ENCODE data around the gene FAM117B.

The FAM117B gene

DNA sequence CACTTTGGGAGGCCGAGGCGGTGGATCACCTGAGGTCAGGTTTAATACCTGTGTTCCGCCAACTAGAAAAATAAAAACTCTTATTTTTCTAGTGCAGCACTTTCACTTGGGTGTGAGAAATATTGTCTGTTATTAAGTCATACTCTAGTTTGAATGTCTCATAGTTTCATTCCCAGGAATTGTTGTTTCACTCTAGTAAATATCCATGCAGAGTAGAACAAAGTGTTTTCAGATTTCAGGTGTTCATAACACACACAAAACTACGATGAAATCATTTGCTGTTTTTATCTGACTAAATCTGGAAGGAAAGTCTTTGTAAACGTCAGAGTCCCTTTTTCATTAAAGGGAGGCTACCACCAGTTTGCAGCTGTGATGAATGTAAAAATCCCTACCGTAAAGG is 4.0 kb downstream of the FAM117B start:
- no peaks in the 10 kb centered on the region for H3K27me3 ChIP-seq (ENCODE audit: insufficient read depth, low read depth)
- no peaks in the 10 kb centered on the region for H3K36me3 ChIP-seq (ENCODE audit: insufficient read depth)
- no peak overlapping the region for H2AFZ ChIP-seq (ENCODE audit: low read depth)
- H3K4me3 ChIP-seq (IDR thresholded peaks at IDR 0.05; ENCODE audit: insufficient read depth, low read depth, low read length), result no peak overlapping the region
- H3K79me2 ChIP-seq (ENCODE audit: insufficient read depth, low read depth), result peaks cover 7% of the 10 kb centered on the region; the same call in 1 of the 2 replicates
- H3K4me1 ChIP-seq (ENCODE audit: low read depth, poor library complexity, severe bottlenecking), result peaks cover 14% of the 10 kb centered on the region
- no peak overlapping the region for H3K27ac ChIP-seq
- no peak overlapping the region for H3K9ac ChIP-seq
- H3K4me2 ChIP-seq, result no peak overlapping the region
- no peaks in the 10 kb centered on the region for H4K20me1 ChIP-seq (ENCODE audit: insufficient read depth)
- TF ChIP-seq, protein P1, sequence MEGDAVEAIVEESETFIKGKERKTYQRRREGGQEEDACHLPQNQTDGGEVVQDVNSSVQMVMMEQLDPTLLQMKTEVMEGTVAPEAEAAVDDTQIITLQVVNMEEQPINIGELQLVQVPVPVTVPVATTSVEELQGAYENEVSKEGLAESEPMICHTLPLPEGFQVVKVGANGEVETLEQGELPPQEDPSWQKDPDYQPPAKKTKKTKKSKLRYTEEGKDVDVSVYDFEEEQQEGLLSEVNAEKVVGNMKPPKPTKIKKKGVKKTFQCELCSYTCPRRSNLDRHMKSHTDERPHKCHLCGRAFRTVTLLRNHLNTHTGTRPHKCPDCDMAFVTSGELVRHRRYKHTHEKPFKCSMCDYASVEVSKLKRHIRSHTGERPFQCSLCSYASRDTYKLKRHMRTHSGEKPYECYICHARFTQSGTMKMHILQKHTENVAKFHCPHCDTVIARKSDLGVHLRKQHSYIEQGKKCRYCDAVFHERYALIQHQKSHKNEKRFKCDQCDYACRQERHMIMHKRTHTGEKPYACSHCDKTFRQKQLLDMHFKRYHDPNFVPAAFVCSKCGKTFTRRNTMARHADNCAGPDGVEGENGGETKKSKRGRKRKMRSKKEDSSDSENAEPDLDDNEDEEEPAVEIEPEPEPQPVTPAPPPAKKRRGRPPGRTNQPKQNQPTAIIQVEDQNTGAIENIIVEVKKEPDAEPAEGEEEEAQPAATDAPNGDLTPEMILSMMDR (conservative IDR thresholded peaks at IDR 0.05; ENCODE audit: low read depth, low read length), result no peak

DNA sequence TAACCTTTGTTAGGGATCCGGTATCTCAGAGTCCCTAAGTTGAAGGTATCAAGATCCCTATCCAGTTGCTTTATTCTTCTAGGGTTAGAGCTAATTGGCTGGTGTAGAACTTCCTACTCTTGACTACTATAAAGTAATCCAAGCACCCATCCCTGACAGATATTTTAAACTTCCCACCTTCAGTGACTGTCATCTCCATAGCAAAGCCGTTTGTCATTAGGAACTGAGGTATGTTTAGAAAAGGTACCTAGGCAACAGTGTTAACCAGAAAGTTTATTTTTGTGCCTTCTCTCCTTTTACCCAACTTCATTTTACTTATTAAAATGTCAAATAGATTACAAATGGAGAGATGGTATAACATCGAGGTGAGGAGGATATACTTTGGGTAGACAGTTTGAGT is 4.5 kb downstream of the FAM117B start:
- no peaks in the 10 kb centered on the region for H3K36me3 ChIP-seq (ENCODE audit: insufficient read depth)
- H3K27ac ChIP-seq, result no peak overlapping the region
- no peak overlapping the region for H3K4me2 ChIP-seq
- no peaks in the 10 kb centered on the region for H3K27me3 ChIP-seq (ENCODE audit: insufficient read depth, low read depth)
- no peaks in the 10 kb centered on the region for H4K20me1 ChIP-seq (ENCODE audit: insufficient read depth)
- no peak overlapping the region for H3K9ac ChIP-seq
- no peak overlapping the region for H3K4me3 ChIP-seq (IDR thresholded peaks at IDR 0.05; ENCODE audit: insufficient read depth, low read depth, low read length)
- TF ChIP-seq, protein P1 (conservative IDR thresholded peaks at IDR 0.05; ENCODE audit: low read depth, low read length), result no peak
- H3K79me2 ChIP-seq (ENCODE audit: insufficient read depth, low read depth), result peaks cover 7% of the 10 kb centered on the region; the same call in 1 of the 2 replicates
- H2AFZ ChIP-seq (ENCODE audit: low read depth), result no peak overlapping the region
- H3K4me1 ChIP-seq (ENCODE audit: low read depth, poor library complexity, severe bottlenecking), result peaks cover 9% of the 10 kb centered on the region

DNA sequence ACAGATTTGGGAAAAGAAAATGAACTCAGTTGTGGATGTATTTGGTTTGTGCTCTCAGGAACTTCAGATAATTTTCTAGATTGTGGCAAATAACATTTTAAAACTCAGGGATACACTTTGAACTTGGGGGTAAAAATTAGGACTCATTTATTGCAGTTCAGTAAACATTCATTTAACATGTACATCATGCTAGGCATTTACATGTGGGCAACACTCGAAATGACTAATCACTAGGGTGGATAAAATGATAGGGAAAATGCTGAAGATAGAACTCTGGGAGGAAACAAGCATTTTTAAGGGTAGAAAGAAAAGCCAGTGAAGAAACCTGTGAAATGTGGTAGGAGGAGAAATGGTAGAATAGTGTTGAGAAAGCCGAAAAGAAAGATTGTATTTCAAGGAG is 7.8 kb downstream of the FAM117B start:
- no peak overlapping the region for H3K4me2 ChIP-seq
- TF ChIP-seq, protein P1 (conservative IDR thresholded peaks at IDR 0.05; ENCODE audit: low read depth, low read length), result no peak

DNA sequence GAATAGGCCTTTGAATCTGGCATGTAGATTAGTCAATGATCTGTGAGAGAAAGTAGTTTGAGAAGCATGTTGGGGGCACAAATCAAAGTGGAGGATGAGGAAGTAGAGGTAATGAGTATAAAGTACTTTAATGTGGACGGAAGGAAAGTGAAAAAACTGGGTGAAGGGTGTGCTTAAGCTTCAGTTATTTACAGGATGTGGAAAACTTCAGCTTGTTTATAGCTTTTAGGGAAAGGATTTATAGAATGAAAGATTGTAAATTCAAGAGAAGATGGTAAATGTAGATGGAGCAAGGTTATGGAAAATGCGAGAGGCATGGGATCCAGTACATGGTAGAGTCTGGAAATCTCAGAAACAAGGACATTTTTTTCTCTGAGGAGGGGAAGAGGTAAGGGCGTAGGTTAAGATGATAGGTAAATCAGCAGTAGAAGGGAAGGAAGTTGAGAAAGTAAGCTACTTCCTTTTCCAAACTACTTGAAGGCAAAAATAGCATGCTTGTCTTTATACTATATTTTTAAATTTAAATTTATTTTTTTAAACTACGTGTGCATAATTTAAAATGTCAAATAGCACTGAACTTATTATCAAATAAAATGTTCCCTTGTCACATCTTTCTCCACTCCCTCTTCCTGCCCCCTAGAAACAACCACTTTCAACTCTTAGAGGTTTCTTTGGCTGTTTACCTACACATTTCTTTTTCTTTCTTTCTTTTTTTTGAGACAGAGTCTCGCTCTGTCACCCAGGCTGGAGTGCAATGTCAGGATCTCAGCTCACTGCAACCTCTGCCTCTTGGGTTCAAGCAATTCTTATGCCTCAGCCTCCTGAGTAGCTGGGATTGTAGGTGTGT is 8.5 kb downstream of the FAM117B start:
- Histone ChIP-seq H3K4me3 (IDR thresholded peaks at IDR 0.05; ENCODE audit: insufficient read depth, low read depth, low read length) (no peak overlapping the region), H3K4me1 (ENCODE audit: low read depth, poor library complexity, severe bottlenecking) (no peaks in the 10 kb centered on the region), H4K20me1 (ENCODE audit: insufficient read depth) (no peaks in the 10 kb centered on the region), H3K27me3 (ENCODE audit: insufficient read depth, low read depth) (no peaks in the 10 kb centered on the region), H3K4me2 (no peak overlapping the region), H3K79me2 (ENCODE audit: insufficient read depth, low read depth) (no peaks in the 10 kb centered on the region), H3K9ac (no peak overlapping the region), H2AFZ (ENCODE audit: low read depth) (no peak overlapping the region), H3K27ac (no peak overlapping the region), H3K36me3 (ENCODE audit: insufficient read depth) (no peaks in the 10 kb centered on the region)
- TF ChIP-seq, protein P1 (conservative IDR thresholded peaks at IDR 0.05; ENCODE audit: low read depth, low read length), result no peak

More for the DNA sequence above, 7.8 kb downstream of the FAM117B start:
- H2AFZ ChIP-seq (ENCODE audit: low read depth), result no peak overlapping the region
- H3K27ac ChIP-seq, result no peak overlapping the region
- H4K20me1 ChIP-seq (ENCODE audit: insufficient read depth), result no peaks in the 10 kb centered on the region
- no peak overlapping the region for H3K9ac ChIP-seq
- H3K79me2 ChIP-seq (ENCODE audit: insufficient read depth, low read depth), result no peaks in the 10 kb centered on the region
- no peaks in the 10 kb centered on the region for H3K27me3 ChIP-seq (ENCODE audit: insufficient read depth, low read depth)
- H3K4me1 ChIP-seq (ENCODE audit: low read depth, poor library complexity, severe bottlenecking), result no peaks in the 10 kb centered on the region
- no peak overlapping the region for H3K4me3 ChIP-seq (IDR thresholded peaks at IDR 0.05; ENCODE audit: insufficient read depth, low read depth, low read length)
- no peaks in the 10 kb centered on the region for H3K36me3 ChIP-seq (ENCODE audit: insufficient read depth)
